DMS114 treated with DMSO at 0.1 percent for 48 hours (cell line): ENCODE results near the gene IGSF8.
A peak's percentile ranks its signal among the peaks of the same experiment; 100 is the strongest.

Source experiments
- DNase-seq: peaks from one replicate; lab custom pipeline; 2025; ENCODE audit not compliant: unreplicated experiment; lab: John Stamatoyannopoulos, UW

Gene IGSF8

DNA sequence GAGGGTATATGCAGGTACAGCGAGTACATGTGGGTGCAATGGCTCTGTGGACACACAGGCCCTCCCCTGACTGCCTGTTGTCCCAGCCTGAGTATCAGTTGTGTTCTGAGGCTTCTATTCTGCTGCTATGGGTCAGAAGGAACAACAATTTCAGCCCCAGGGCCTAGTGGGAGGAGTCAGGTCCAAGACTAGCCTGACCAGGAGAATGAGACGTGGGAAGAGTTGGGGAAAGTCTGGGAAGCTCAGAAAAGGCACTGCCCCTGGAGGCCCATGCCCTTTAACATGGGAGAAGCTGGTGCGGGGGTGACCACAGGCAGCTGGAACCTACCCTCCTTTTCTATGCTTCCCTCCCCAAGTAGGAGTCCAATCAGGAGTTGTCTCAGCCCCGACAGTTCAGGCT, 7.7 kb downstream of the IGSF8 start:
- DNase-seq = no peak

DNA sequence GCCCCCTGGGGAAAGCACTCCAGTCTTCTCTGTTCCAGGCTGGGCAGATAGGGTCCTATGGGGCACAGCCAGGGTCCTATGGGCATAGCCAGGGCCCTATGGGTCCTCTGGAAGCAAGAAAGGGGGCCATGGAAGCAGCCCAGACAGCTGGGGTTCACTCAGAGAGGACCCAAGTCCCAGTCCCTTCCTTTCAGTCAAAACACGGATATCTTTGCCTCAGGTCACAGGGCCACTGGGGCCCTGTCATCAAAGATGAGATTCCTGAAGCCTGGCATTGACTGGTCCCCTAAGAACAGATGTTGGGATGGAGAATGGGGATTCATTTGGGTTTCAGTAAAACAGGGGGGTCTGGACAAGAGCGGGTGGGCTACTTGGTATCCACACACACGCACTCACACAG, 8.5 kb downstream of the IGSF8 start:
- DNase-seq = no peak

- DNase-seq = no peak
These were observed 11.2 kb downstream of the IGSF8 start for GRCh38 chr1:160087118-160087662.

DNA sequence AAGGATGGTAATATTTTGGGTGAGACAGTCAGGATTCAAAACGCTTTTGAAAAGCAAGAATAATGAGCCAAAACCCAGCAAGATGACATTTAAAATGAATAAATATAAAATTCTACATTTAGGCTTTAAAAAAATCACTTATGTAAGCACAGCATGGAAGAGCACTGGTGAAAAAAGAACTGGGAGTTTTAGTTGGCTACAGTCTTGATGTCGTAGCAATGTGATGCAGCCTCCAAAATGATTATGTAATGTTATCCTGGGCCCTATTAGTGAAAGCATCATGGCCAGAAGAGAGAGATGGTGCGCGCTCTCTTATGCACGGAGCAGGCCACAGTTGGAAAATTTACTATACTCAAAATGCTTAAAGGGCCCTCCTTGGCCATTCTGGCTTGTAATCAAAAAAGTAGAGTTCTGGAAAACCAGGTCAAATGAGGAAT, 11.9 kb downstream of the IGSF8 start:
- no peak for DNase-seq

DNA sequence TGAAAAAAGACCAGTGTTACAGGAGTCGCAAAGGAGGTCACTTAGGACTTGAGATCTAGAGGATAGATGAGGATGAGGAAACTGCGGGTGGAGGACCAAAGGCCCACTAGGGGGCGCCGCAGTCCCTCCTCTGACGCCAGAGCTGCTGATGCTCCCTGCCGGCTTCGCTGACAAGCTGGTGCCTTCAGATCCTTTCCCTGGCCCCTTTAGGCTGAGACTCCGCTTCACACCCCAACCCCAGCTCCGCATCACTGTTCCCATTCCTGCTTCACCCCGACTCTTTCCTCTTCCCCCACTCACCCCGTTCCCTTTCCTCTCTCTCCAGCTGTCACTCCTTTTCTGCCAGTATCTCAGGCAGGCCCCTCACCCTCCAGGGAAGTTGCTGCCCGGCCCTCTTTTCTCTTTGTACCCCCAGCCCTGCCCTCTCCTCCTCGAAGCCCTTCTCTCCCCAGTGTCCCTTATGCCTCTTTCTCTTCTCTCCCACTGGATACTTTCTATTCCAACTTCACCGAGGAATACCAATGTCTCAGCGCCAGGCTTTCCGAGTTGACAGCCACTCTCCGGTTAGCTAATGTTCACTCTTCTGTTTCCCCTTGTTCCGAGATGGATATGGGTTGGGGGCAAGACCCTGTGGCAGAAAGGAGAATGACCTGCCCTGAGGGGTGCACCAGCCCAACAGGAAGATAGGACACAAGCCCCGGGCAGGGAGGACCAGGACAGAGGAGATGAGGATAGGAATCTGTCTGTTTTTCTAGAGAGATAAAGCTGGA, 12.5 kb downstream of the IGSF8 start:
- peak; percentile 70 for DNase-seq

GRCh38 chr1:160084771-160085321, 13.6 kb downstream of the IGSF8 start:
- no peak for DNase-seq

DNA sequence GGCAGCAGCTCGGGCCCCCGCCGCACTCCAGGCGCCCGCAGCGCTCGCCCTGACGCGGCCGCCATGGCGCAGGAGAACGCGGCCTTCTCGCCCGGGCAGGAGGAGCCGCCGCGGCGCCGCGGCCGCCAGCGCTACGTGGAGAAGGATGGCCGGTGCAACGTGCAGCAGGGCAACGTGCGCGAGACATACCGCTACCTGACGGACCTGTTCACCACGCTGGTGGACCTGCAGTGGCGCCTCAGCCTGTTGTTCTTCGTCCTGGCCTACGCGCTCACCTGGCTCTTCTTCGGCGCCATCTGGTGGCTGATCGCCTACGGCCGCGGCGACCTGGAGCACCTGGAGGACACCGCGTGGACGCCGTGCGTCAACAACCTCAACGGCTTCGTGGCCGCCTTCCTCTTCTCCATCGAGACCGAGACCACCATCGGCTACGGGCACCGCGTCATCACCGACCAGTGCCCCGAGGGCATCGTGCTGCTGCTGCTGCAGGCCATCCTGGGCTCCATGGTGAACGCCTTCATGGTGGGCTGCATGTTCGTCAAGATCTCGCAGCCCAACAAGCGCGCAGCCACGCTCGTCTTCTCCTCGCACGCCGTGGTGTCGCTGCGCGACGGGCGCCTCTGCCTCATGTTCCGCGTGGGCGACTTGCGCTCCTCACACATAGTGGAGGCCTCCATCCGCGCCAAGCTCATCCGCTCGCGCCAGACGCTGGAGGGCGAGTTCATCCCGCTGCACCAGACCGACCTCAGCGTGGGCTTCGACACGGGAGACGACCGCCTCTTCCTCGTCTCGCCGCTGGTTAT, 14.2 kb downstream of the IGSF8 start:
- no peak for DNase-seq

DNA sequence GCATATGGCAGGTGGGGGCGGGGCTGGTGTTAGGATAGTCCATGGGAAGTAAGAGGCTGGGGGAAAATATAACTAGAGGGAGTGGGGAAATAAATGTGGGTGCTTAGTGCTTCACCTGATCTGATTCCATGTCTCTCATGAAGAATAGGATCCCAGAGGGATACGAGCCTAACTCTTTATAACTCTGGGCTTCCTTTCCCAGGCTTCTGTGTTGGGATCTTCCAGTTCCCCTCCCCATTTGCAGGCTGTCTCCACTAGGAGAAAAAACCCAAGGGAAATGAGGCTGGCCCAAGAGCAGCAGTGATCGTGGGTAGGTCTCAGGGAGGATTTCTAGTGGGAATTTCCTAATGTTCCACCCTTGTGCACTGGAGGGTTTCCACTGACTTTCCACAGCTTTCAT, 15.5 kb downstream of the IGSF8 start:
- DNase-seq = no peak

DNA sequence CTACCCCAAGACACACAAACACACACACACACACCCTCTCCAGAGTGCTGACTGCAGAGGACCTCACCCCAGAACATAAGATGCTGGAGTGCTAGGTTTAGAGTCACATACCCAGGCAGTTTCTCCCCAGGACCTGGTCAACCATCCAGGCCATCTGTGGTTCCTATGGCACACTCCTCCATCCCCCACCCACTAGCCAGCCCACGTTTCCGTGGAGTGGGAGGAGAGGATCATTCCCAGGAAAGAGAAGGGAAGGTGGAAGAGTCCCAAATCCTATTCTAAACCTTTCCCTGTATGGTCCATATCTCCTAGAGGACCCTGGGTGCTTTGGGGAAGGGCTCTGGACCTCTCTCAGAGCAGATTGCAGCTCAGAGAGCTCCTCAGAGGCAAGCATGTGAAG, 15.9 kb downstream of the IGSF8 start:
- DNase-seq = no peak

DNA sequence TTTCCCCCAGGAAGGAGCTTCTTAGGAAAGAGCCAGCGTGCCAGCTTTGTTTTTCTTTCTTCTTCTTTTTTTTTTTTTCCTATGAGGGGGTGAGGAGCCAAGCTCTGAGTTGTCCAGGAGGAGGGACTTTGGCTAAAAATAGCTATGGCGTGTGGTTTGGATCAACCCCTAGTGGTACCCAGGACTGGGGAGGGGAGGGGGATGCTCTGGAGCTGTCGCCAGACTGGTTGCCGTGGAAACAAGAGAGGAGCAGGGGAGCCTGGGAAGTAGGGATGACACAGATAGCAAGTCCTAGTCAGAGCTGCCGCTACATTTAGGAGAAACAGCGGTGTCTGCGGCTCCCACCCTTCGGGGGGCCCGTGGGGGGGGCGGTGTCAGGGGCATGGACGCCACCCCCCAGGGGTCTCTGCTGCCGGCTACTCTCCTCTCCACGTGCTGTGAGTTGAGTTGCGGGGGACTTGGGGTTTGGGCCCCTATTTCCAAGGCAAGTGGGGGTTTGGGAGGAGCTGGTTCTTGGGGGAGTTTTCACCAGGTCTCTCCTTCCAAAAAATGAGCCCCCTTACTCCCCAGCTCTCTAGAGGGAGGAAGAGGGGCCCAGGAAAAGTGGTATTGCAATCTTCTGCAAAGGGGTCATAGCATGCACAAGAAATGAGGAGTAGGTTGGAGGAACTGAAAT, 17.0 kb downstream of the IGSF8 start, which contains the start of gene KCNJ9:
KCNJ9 (plus strand) TSS at position 278 of the 676 bp plus-strand sequence. CDS start 2,493 bp downstream, outside the sequence.
- DNase-seq = no peak

DNA sequence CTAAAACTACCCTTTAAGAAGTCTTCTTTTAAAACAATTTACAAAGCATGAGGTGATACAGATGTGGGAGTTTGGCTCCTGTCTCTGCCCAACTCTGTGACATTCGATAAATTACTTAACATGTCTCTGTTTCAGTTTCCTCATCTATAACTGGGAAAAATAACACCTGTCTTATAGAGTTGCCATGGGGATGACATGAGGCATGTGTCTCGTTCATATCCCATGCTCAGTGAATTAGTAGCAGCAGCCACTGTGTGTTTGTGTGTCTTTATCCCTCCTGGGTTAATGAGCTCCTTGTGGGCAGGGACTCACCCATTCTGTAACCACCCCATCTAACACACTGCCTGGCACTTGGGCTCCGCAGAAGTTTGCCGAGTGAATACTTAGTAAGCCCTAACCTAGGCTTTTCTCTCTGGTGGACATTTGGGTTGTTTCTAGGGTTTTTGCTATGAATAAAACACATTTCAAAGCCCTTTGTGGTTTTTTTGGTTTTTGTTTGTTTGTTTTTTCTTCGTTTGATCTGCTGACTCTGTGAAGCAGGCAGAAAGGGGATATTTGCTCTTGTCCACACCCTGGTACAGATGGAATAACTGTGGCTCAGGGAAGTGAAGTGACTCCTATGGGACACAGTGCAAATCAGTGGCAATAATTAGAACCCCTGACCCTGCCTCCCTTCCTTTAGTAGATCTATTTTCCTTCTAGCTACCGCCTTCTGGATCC, 17.9 kb downstream of the IGSF8 start:
- no peak for DNase-seq

DNA sequence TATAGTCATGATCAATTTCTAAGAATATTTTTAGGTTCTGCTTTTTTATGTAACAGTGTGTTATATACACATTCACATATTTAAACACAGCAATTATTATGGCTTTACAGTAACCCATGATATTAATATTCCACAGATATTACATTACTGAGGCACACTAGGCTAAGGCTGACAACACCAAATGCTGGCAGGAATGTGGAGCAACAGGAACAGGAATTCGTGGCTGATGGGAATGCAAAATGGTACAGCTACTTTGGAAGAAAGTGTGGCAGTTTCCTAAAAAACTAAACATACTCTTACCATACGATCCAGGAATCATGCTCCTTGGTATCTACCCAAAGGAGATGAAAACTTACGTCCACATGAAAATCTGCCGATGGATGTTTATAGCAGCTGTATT, 19.0 kb downstream of the IGSF8 start:
- no peak for DNase-seq

DNA sequence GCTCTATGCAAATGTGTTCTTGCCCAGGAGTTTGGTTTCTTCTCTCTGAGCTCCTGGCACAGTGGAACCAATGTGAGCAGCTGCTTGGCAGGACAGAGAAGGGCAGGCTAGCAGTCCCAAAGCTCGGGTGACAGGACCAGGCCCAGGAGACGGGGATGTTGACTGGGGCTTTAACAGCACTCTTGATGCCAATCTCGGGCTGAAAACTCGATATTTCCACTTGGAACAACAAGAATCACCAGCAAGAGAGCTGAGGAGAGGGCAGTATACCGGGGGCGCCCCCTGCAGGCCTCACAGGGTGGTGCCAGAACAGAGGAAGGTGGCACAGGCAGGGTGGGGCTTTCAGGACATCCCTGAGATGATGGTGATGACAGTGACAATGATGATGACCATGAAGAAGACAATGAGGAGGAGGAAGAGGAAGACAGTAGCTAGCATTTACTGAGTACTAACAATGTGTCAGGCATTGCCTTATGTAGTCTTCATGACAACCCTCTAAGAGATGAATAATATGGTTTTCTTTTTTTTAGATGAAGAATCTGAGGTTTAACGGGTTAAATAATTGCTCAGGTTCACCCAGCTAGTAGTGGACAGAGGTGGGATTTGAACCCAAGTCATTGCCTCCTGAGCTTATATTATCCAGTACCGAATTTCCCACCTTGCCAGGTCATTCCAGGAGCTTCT, 19.8 kb downstream of the IGSF8 start:
- peak; percentile 20 for DNase-seq

DNA sequence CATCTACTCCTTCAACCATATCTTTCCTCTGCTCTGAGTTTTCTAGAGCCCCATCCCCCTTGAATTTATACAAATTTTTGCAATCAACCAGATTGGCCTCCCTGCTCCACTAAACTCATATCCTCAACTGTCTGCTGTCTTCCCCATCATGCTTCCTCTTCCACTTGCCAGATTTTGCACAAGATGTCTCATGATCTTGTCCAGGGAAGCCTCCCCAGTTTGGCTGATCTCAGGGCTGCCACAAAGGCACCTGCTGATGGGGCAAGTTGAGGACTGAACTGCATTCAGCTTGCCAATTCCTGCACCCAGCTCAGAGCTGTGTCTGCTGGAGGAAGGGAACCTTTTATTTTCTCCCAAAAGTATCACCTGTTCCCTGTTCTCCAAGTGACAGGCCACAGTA, 20.9 kb downstream of the IGSF8 start:
- DNase-seq = no peak

DNA sequence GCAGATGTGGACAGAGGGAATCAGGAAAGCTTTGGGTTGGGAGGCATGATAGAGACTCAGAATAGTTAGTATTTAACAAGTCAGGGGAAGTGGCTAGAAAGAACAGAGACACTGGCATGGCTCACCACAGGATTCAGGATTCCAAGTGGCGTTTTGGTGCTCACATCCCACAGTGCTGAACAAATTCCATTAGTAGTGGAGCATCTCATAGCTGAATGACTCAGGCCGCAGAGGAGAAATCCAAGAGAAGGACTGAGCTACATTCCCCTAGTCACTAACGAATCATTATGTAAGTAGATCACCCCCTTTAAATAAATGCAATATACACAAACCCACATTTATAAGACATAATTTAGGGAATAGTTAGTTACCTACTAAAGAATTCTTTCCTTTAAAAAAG, 22.1 kb downstream of the IGSF8 start:
- DNase-seq = no peak

GRCh38 chr1:160075836-160076235, 22.6 kb downstream of the IGSF8 start:
- no peak for DNase-seq

GRCh38 chr1:160074865-160075264, 23.6 kb downstream of the IGSF8 start:
- DNase-seq = no peak

GRCh38 chr1:160071289-160071688, 27.1 kb downstream of the IGSF8 start:
- DNase-seq = no peak

- peak; percentile 76 for DNase-seq
These were observed 27.9 kb downstream of the IGSF8 start for GRCh38 chr1:160070243-160071163.
